Stimulated activated CD8-positive, alpha-beta memory T cell treated with anti-CD3 and anti-CD28 coated beads, Interleukin-2, amount 100 ng/mL, for 48 hours (primary cell): Measurements from ENCODE around the gene TTK.
"Not testable (repeated sequence)": the region's sequence is repeated elsewhere in the genome, so short reads cannot be mapped to it uniquely, and the experiment has no call there.

Source experiments
- DNase-seq, 2 donors: peaks; one replicate each; pipeline ENCODE4 v3.0.0-alpha.2; 2020; ENCODE audit warnings: low read depth in 2 of 2

TTK gene

DNA sequence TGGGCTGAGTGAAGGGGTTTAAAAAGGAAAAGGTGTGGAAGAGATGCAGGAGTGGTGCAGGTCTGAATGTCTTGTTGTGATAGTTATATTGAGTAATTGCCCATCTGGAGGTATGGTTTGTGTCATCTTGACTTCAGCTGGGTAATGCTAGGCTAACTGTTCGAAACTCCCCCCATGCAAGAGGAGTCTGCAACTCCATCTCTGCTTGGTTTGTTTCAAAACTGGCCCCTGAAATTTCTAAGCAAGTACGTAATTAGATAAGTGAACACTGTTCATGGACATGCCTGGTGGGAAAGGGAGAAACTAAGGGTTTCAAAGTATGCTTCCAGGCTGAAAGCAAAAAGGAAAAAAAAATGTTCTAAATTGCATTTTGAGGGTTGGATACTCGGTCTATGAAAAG is 17.1 kb downstream of the TTK start:
- DNase-seq = no peak

DNA sequence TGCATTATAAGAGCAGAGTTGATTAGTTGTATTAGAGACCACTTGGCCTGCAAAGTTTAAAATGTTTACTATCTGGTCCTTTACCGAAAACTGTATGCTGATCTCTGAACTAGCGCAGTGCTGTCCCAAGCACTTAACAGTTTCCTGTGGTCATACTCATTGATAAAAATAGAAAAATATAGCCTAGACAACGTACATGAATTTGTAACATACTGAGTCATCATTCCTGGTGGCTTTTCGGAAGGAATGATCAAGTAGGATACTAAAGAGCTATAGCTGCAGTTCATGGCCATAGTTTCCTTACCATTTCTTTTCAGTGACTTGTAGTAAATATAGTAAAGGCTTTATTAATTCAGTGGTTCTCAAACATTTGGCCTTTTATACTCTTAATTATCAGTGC is 18.4 kb downstream of the TTK start:
- no peak for DNase-seq

DNA sequence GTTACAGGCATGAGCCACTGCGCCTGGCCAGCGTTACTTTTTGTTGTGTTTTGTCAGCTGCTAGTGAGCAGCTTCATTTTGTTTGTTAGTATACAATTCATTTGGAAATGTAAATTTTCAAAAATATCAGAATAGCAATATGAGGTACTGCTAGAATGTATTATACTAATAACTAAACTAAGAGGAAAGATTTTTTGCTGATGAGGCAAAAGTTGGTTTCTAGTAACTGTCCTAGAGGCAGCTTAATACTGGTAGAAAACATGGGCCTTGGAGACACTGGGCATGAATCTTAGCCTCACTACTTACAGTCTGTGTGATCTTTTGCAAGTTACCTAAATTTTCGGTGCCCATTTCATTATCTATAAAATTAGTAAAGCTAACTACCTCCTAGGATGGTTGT is 24.1 kb downstream of the TTK start:
- DNase-seq = no peak

DNA sequence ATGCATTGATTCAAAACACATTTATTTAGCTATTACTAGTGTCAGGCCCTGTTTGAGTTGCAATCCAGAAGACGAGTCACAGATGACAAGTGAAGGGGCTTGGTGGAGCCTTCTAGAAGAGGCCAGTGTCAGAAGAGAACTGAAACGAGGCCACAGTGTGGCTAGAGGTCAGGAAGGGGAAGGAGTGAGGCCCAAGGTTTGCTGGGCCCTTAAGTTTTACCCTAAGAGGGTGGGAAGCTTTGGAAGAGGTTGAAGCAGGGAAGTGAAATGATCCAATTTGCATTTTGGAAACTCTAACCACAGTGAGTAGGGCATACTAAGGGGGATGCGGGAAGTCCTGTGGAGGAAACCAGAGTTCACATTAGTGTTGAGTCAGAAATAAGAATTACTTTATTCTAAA is 25.0 kb downstream of the TTK start:
- DNase-seq = no peak

GRCh38 chr6:80048220-80048619 is 43.8 kb downstream of the TTK start:
- DNase-seq = not testable (repeated sequence)

GRCh38 chr6:80060774-80061173 is 56.3 kb downstream of the TTK start:
- no peak for DNase-seq

DNA sequence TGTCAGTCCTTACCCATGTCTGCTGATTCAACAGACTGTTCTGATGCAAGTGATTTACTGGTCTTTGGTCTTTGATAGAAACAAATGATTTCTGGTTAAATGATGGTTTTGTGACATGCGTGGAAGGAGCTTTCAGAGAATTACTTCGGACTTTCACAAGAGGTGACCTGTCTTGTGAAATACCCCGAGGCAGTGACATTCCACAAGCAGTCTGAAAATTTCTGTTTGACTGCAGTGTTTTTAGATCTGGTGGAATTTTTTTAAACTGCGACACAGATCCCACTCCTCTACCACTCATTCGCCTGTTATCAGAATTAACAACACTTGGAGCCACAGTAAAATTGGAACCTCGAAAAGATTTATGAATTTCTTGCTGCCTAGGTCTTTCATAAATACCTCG is 63.7 kb downstream of the TTK start:
- DNase-seq = not testable (repeated sequence)

GRCh38 chr6:80070431-80070830 is 66.0 kb downstream of the TTK start:
- DNase-seq = not testable (repeated sequence)

GRCh38 chr6:80077067-80077466 is 72.6 kb downstream of the TTK start:
- no peak for DNase-seq

DNA sequence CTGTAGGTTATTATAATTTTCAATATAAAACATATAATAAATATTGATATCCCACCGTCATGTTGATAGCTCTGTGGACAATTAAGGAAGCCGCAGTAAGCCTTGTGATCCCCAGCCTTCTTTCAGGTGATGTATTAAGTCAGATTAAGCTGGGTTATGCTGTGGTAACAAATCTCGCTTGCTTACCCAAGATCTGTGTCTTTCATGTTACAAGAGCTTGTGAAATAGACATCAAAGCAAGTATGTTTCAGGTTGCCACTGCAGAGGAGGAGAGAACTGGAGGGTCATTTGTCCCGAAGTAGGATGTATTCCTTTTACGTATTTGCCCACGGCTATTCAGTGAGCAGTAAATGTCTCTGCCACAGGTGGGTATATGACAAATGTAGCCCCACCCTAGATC is 84.2 kb downstream of the TTK start:
- DNase-seq = no peak

DNA sequence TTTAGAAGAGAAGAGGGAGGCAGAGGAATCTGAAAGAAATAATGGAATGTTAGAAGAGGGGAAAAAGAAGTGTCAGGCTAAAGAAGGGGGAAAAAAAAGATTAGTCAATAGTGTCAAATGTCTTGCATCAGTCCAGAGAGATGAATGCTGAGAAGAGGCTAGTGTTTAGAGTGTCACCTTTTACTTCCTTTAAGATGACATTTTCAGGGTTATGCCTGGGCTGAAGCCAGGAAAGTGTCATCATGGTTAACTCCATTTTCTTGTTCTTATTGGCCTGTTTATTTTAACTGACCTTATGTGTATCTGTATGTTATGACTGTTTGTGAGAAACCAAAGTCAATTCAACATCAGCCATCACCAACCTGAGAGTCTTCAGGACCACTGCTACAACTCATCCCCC is 87.1 kb downstream of the TTK start:
- DNase-seq = no peak
